ENCODE results near the gene ABCB8. TPM values are rescaled to one million over a fixed set of nuclear protein-coding genes. Genes with fewer than 3 reads are reported as not detected.

Gene ABCB8
- total and polyA plus RNA-seq, 9 of the 15 experiments (the other 6 are each of a cell fraction or from before 2014, with no cell fraction given): 7.6 to 106 (median 36.3) TPM

GRCh38 chr7:151057989-151058780 lies 29.9 kb downstream of the ABCB8 start (continued):
- TF ChIP-seq MAZ (CRISPR knock-in tag; conservative IDR thresholded peaks at IDR 0.05 in 1 of 2, IDR thresholded peaks at IDR 0.05 in 1 of 2) (peak; percentile 83 to 97), KLF1 (tag; IDR thresholded peaks at IDR 0.05) (peak; percentile 50), FOXK2 (conservative IDR thresholded peaks at IDR 0.05 in 1 of 2, IDR thresholded peaks at IDR 0.05 in 1 of 2; ENCODE audit: low read depth in 2 of 2) (peak; percentile 97 to 98), ZNF449 (CRISPR knock-in tag; IDR thresholded peaks at IDR 0.05) (no peak), POLR2G (IDR thresholded peaks at IDR 0.05; ENCODE audit: low read depth, low read length) (peak; percentile 96), ATF4 (CRISPR knock-in tag; IDR thresholded peaks at IDR 0.05) (no peak), PPARD (CRISPR knock-in tag; IDR thresholded peaks at IDR 0.05) (no peak), RBM14 (IDR thresholded peaks at IDR 0.05; ENCODE audit: borderline replicate concordance, insufficient read depth, low read depth, low read length) (no peak), TEAD4 (IDR thresholded peaks at IDR 0.05; ENCODE audit: low read length) (0 out of 2 replicates have a peak, but pooled peaks have one; percentile 14), TEAD4 (CRISPR knock-in tag; IDR thresholded peaks at IDR 0.05; ENCODE audit: borderline replicate concordance) (no peak), PURB (CRISPR knock-in tag; IDR thresholded peaks at IDR 0.05; ENCODE audit: low read depth) (no peak), ZBED1 (IDR thresholded peaks at IDR 0.05) (no peak; the same call in 1 of the 2 replicates)

All from K562 (cell line).